Measurements from ENCODE around the gene WDFY4.

Gene WDFY4

GRCh38 chr10:48748573-48748972, 63.9 kb downstream of the WDFY4 start:
- TF ChIP-seq ZNF274 (IDR thresholded peaks at IDR 0.05; ENCODE audit: low read depth, low read length) = no peak
- H3K4me3 ChIP-seq (ENCODE audit: low read length) = no peak overlapping the region

GRCh38 chr10:48749254-48749787, 64.6 kb downstream of the WDFY4 start:
- H3K4me3 ChIP-seq (ENCODE audit: low read length) = no peak overlapping the region
- TF ChIP-seq ZNF274 (IDR thresholded peaks at IDR 0.05; ENCODE audit: low read depth, low read length) = no peak

DNA sequence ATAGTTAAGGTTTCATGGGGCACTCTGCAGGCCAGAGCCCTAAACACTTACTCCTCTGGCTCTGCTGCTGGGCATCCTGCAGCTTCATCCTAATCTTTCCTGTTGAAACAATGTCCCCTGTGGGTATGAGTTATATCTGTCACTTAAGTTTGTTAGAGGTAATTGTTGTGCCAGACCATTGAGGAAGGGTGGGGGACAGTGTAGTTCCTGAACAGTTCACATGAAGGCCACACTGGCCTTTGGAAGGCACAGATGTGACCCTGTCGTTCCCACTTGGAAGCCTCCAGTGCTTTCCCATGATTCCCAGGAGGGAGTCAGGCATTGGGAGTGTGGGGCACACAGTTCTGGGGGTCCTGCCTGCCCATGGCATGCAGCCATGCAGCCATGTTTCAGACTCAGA, 65.3 kb downstream of the WDFY4 start:
- no peak overlapping the region for H3K4me3 ChIP-seq (ENCODE audit: low read length)
- TF ChIP-seq ZNF274 (IDR thresholded peaks at IDR 0.05; ENCODE audit: low read depth, low read length) = no peak

DNA sequence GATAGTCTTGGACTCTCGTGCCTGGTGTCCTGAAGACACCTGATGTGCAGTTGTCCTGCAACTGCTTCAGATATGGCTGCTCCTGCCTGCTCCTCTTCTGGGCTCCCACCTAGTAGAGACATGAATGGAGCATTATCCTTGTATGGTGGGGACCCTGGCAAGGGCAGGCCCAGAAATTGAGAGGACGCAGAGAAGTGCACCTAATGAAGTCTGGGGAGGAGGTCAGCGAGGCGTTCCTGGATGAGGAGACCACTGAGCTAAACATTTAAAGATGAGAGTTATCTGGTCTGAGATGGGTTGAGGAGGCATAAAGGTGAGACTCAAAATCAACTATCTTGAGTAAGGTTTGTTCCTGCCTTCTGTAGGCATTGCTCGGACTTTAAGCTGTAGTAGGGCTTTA, 66.3 kb downstream of the WDFY4 start:
- H3K4me3 ChIP-seq (ENCODE audit: low read length) = no peak overlapping the region
- TF ChIP-seq ZNF274 (IDR thresholded peaks at IDR 0.05; ENCODE audit: low read depth, low read length) = no peak

GRCh38 chr10:48751730-48752129, 67.1 kb downstream of the WDFY4 start:
- TF ChIP-seq ZNF274 (IDR thresholded peaks at IDR 0.05; ENCODE audit: low read depth, low read length) = no peak
- no peak overlapping the region for H3K4me3 ChIP-seq (ENCODE audit: low read length)

- no peak for TF ChIP-seq ZNF274 (IDR thresholded peaks at IDR 0.05; ENCODE audit: low read depth, low read length)
- H3K4me3 ChIP-seq (ENCODE audit: low read length) = no peak overlapping the region; the same call in 1 of the 2 replicates
Observed at GRCh38 chr10:48758411-48758810, 73.7 kb downstream of the WDFY4 start.

GRCh38 chr10:48759113-48759901, 74.6 kb downstream of the WDFY4 start:
- H3K4me3 ChIP-seq (ENCODE audit: low read length) = peak overlapping the region; percentile 7; the same call in 1 of the 2 replicates
- no peak for TF ChIP-seq ZNF274 (IDR thresholded peaks at IDR 0.05; ENCODE audit: low read depth, low read length)

GRCh38 chr10:48760983-48761382, 76.3 kb downstream of the WDFY4 start:
- H3K4me3 ChIP-seq (ENCODE audit: low read length) = no peak overlapping the region
- no peak for TF ChIP-seq ZNF274 (IDR thresholded peaks at IDR 0.05; ENCODE audit: low read depth, low read length)

GRCh38 chr10:48762064-48763042, 77.7 kb downstream of the WDFY4 start:
- no peak overlapping the region for H3K4me3 ChIP-seq (ENCODE audit: low read length)
- TF ChIP-seq ZNF274 (IDR thresholded peaks at IDR 0.05; ENCODE audit: low read depth, low read length) = no peak

DNA sequence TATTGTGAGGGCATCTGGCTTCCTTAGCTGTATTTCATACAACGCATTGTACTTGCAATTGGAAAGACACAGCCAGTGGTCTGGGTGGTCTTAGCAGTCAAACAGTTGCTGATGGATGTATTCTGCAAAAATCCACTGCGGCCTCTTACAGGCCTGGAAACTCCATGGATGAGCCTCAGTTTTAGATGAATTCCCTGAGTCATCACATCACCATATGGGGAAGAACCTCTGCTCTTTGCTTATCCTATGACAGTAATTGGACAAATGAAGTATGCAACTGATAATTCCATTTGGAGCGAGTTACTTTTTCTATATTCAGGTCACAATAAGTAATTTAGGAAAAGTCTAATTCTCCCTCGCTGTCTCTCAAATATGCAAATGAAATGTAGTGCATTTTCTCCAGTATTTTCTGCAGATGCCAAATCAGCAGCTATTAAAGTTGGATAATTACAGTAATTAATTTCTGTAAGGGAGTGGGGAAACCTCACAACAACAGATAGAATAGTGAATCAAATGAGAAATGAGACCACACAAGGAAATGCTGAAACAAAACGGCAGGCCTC, 78.8 kb downstream of the WDFY4 start:
- H3K4me3 ChIP-seq (ENCODE audit: low read length) = no peak overlapping the region
- no peak for TF ChIP-seq ZNF274 (IDR thresholded peaks at IDR 0.05; ENCODE audit: low read depth, low read length)

- no peak overlapping the region for H3K4me3 ChIP-seq (ENCODE audit: low read length)
- TF ChIP-seq ZNF274 (IDR thresholded peaks at IDR 0.05; ENCODE audit: low read depth, low read length) = no peak
Observed at GRCh38 chr10:48764486-48764885, 79.8 kb downstream of the WDFY4 start.

DNA sequence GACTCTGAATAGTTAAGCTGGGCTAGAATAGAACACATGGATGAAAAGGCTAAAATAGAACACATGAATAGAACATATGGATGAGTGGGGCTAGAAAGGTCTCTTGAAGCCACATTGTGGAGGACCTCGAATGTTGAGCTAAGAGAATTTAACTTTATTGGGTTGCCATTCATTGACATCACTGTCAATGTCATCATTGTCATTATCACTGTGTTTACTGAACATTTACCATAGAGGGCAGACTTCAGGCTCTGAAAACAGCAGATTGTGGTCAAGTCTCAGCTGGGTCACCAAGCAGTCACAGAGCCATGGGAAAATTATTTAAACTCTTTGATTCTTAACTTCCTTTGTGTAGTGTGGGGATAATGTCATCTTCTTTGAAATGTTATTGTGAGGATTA, 80.4 kb downstream of the WDFY4 start:
- TF ChIP-seq ZNF274 (IDR thresholded peaks at IDR 0.05; ENCODE audit: low read depth, low read length) = no peak

GRCh38 chr10:48765527-48765926, 80.9 kb downstream of the WDFY4 start:
- H3K4me3 ChIP-seq (ENCODE audit: low read length) = no peak overlapping the region
- TF ChIP-seq ZNF274 (IDR thresholded peaks at IDR 0.05; ENCODE audit: low read depth, low read length) = no peak

More for the DNA sequence above, 80.4 kb downstream of the WDFY4 start:
- no peak overlapping the region for H3K4me3 ChIP-seq (ENCODE audit: low read length)

Data from GM08714 (cell line).